WERI-Rb-1 (cell line): ENCODE data around the gene USP31.

ENCODE experiments used
- DNase-seq: peaks from one replicate; pipeline ENCODE4 v3.0.0-alpha.2; 2020
- H3K27ac ChIP-seq: fragments of 250-450 bp; sonication (Bioruptor Pico); 2 replicates; pipeline ENCODE4 v1.5.1; 2020; ENCODE audit warnings: mild to moderate bottlenecking, moderate library complexity
- H3K27me3 ChIP-seq: fragments of 250-450 bp; sonication (Bioruptor Pico); 2 replicates; pipeline ENCODE4 v1.5.1; 2021; ENCODE audit warnings: mild to moderate bottlenecking, low read depth, moderate library complexity; ENCODE audit not compliant: insufficient read depth, severe bottlenecking
- H3K36me3 ChIP-seq: fragments of 250-450 bp; sonication (Bioruptor Pico); 2 replicates; pipeline ENCODE4 v1.5.1; 2020; ENCODE audit warnings: mild to moderate bottlenecking, moderate library complexity
- H3K4me3 ChIP-seq: 2 replicates; pipeline ENCODE4 v1.5.1; 2011; ENCODE audit warnings: low read depth, mild to moderate bottlenecking, control low read depth, low read length
- H3K9me3 ChIP-seq: fragments of 250-450 bp; sonication (Bioruptor Pico); 2 replicates; pipeline ENCODE4 v1.5.1; 2021; ENCODE audit warnings: mild to moderate bottlenecking, moderate library complexity; ENCODE audit not compliant: severe bottlenecking
- TF ChIP-seq, protein P1 (sequence below): IDR thresholded peaks from 2 replicates; pipeline ENCODE4 v1.5.1; 2011; ENCODE audit warnings: low read depth, mild to moderate bottlenecking, control low read depth, inconsistent platforms, low read length

Gene USP31

DNA sequence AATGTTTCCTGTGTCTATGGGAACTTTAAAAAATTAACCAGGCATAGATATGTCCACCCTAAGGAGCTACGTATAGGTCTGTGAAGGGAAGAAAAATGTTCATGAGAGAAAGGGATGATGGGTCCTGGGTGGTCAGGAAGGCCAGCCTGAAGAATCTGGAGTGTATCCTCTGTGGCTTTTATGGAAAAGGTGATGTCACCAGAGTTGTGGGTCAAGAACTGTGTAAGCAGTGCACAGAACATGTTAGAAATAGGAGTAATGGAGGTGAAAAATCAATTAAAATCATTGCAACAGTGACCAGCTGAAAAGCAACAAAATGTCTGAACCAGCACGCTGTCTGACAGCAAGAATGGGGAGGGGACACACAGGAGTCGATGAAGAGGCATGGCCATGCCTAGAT, 68.5 kb downstream of the USP31 start:
- TF ChIP-seq, protein P1, sequence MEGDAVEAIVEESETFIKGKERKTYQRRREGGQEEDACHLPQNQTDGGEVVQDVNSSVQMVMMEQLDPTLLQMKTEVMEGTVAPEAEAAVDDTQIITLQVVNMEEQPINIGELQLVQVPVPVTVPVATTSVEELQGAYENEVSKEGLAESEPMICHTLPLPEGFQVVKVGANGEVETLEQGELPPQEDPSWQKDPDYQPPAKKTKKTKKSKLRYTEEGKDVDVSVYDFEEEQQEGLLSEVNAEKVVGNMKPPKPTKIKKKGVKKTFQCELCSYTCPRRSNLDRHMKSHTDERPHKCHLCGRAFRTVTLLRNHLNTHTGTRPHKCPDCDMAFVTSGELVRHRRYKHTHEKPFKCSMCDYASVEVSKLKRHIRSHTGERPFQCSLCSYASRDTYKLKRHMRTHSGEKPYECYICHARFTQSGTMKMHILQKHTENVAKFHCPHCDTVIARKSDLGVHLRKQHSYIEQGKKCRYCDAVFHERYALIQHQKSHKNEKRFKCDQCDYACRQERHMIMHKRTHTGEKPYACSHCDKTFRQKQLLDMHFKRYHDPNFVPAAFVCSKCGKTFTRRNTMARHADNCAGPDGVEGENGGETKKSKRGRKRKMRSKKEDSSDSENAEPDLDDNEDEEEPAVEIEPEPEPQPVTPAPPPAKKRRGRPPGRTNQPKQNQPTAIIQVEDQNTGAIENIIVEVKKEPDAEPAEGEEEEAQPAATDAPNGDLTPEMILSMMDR: no peak
- Histone ChIP-seq H3K27me3 (no peaks in the 10 kb centered on the region), H3K9me3 (no peaks in the 10 kb centered on the region), H3K36me3 (peaks cover 58% of the 10 kb centered on the region), H3K4me3 (no peak overlapping the region), H3K27ac (no peak overlapping the region)
- DNase-seq: no peak

GRCh38 chr16:23080329-23080728, 68.9 kb downstream of the USP31 start:
- H3K36me3 ChIP-seq: peaks cover 61% of the 10 kb centered on the region

GRCh38 chr16:23079675-23080301, 69.5 kb downstream of the USP31 start:
- H3K9me3 ChIP-seq: no peaks in the 10 kb centered on the region
- H3K27me3 ChIP-seq: no peaks in the 10 kb centered on the region
- TF ChIP-seq, protein P1: no peak
- no peak overlapping the region for H3K4me3 ChIP-seq
- no peak overlapping the region for H3K27ac ChIP-seq
- peaks cover 61% of the 10 kb centered on the region for H3K36me3 ChIP-seq
- no peak for DNase-seq

More at GRCh38 chr16:23080329-23080728, 68.9 kb downstream of the USP31 start:
- Histone ChIP-seq H3K27ac (no peak overlapping the region), H3K27me3 (no peaks in the 10 kb centered on the region), H3K9me3 (no peaks in the 10 kb centered on the region), H3K4me3 (no peak overlapping the region)
- DNase-seq: no peak
- TF ChIP-seq, protein P1: no peak

GRCh38 chr16:23074423-23074822, 74.8 kb downstream of the USP31 start:
- Histone ChIP-seq H3K27me3 (no peaks in the 10 kb centered on the region), H3K9me3 (no peaks in the 10 kb centered on the region), H3K27ac (no peak overlapping the region), H3K36me3 (peaks cover 55% of the 10 kb centered on the region), H3K4me3 (no peak overlapping the region)
- TF ChIP-seq, protein P1: no peak
- DNase-seq: no peak

DNA sequence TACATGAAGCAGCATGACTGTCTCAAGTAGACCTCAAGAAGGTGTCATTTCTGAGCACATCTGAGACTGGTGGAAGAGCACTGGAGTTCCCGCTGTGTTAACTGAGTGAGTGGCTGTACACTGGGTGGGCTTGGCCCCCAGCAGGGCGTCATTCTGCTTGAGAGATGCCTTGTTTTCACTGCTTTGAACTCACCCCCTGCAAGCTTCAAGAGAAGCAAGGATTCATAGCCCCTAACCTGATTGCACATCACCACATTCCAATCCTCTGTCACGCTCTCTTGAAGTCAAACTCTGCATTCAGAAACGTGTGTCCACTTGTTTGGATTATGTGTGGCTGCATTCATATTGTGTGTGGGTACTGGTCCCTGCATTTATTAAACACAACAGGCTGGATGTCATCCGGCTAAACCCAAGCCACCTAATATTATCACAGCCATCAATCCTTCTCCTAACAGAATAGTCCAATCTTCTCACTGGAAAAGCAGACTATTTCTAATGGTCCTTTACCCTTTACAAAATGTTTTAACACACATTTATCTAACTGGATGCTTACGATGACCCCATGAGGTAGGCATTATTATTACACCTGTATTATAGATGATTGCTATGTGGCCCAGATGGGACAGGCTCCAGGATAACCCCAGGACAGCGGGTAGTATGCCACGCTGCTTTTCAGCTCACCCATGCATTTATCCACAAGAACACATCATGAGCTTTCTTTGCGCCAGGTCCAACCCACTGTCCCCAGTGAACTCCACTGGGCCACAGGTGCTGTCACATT, 76.3 kb downstream of the USP31 start:
- Histone ChIP-seq H3K27ac (no peak overlapping the region), H3K36me3 (peaks cover 63% of the 10 kb centered on the region), H3K27me3 (no peaks in the 10 kb centered on the region), H3K9me3 (no peaks in the 10 kb centered on the region), H3K4me3 (no peak overlapping the region)
- TF ChIP-seq, protein P1: no peak
- no peak for DNase-seq
